Aorta (tissue), 5 donors: Measurements from ENCODE around the gene ACAD11. TPM values are rescaled to one million over a fixed set of nuclear protein-coding genes. Genes with fewer than 3 reads are reported as not detected.
A peak's percentile ranks its signal among the peaks of the same experiment; 100 is the strongest.
"Not testable (repeated sequence)": the region's sequence is repeated elsewhere in the genome, so short reads cannot be mapped to it uniquely, and the experiment has no call there.

Experiments used
- ATAC-seq: fragments of 200-7000 bp; cut with Tn5 transposase; one replicate; pipeline ENCODE4 v1.9.1; 2022; ENCODE audit warnings: moderate library complexity; ENCODE audit not compliant: low FRiP score
- DNase-seq, 2 donors: peaks; one replicate each; pipeline ENCODE4 v3.0.0-alpha.2; 2020
- H3K27ac ChIP-seq, 2 donors: one replicate each; pipeline ENCODE4 v1.5.1; 2013; ENCODE audit warnings: low read length in 2 of 2, mild to moderate bottlenecking in 2 of 2, moderate library complexity in 2 of 2, control low read depth in 1 of 2, inconsistent platforms in 1 of 2, low read depth in 1 of 2
- H3K27me3 ChIP-seq, 2 donors: one replicate each; pipeline ENCODE4 v1.6.1; 2013; ENCODE audit warnings: control low read depth in 1 of 2, low read length in 1 of 2, mild to moderate bottlenecking in 1 of 2, moderate library complexity in 1 of 2; ENCODE audit not compliant: insufficient read depth in 2 of 2, control insufficient read depth in 1 of 2
- H3K36me3 ChIP-seq, 2 donors: one replicate each; pipeline ENCODE4 v1.6.1; 2013; ENCODE audit warnings: control low read depth in 1 of 2, low read length in 1 of 2, mild to moderate bottlenecking in 1 of 2; ENCODE audit not compliant: insufficient read depth in 2 of 2, control insufficient read depth in 1 of 2
- H3K4me1 ChIP-seq, 2 donors: one replicate each; pipeline ENCODE4 v1.6.1; 2013; ENCODE audit warnings: low read length in 2 of 2, control low read depth in 1 of 2, mild to moderate bottlenecking in 1 of 2, moderate library complexity in 1 of 2; ENCODE audit not compliant: insufficient read depth in 2 of 2, control insufficient read depth in 1 of 2
- H3K4me3 ChIP-seq, 2 donors: one replicate each; pipeline ENCODE4 v1.5.1; 2013; ENCODE audit warnings: low read length in 2 of 2, control low read depth in 1 of 2, mild to moderate bottlenecking in 1 of 2
- H3K9me3 ChIP-seq: one replicate; pipeline ENCODE4 v1.6.1; 2013; ENCODE audit warnings: mild to moderate bottlenecking, low read length; ENCODE audit not compliant: control insufficient read depth
- WGBS, 2 donors: extraction: QIAGEN DNeasy Blood & Tissue Kit; methylation state at CpG; one replicate each; pipeline ENCODE4 v1.1.7; 2013; 5-methylcytosine and 5-hydroxymethylcytosine counted together
- intact Hi-C, 2 donors: fragments of 100-400 bp; cut with DNase I; formaldehyde crosslinking; loops; one replicate each; pipeline versions ENCODE4 v1.14.2 to v1.15.0; 2022
- polyA plus RNA-seq, 2 donors: library from polyadenylated mRNA; stranded (reverse); fragments of 200-250 nt; gene quantifications; one replicate each; pipeline ENCODE4 v1.2.3, GENCODE V29; 2013
- total RNA-seq, 2 donors: library from RNA; stranded (reverse); fragmentation: NEBNext Ultra II Directional; extraction: Animal tissue kit (Norgen Biotek cat#: 25700); gene quantifications; one replicate each; pipeline ENCODE4 v1.2.1, GENCODE V29; 2021
- donor health status: healthy with polysubstance abuse.
- donor health status: Bipolar disorder and iron deficiency.
- donor health status: DM: no; HTN: no; CAD: no.
- donor health status: DM: no; HTN: no; CAD: no.
- donor health status: DM: yes; HTN: yes; CAD: no.

The ACAD11 gene
- total and polyA plus RNA-seq, 4 donors: 10.0 to 89.6 (median 42.2) TPM

- Histone ChIP-seq H3K27me3 (no peaks in the 10 kb centered on the region), H3K4me3 (no peak overlapping the region), H3K9me3 (no peaks in the 10 kb centered on the region), H3K4me1 (no peaks in the 10 kb centered on the region), H3K36me3 (no peaks in the 10 kb centered on the region), H3K27ac (peak overlapping the region in 1 of 2 donors; percentile 43)
- ATAC-seq: no peak
- WGBS, 2 donors: 93 to 95% methylated on average over 1 of the region's 1 CpG
- no peak for DNase-seq
- intact Hi-C loops: no loop called here
These were observed 34.0 kb downstream of the ACAD11 start for GRCh38 chr3:132625613-132626012.

- Histone ChIP-seq H3K4me1 (peaks cover 2 to 3% of the 10 kb centered on the region in 2 donors), H3K36me3 (no peaks in the 10 kb centered on the region), H3K9me3 (no peaks in the 10 kb centered on the region), H3K27me3 (no peaks in the 10 kb centered on the region), H3K4me3 (no peak overlapping the region), H3K27ac (peak overlapping the region; percentile 7 to 71)
- WGBS, 2 donors: 83 to 88% methylated on average over 7 of the region's 7 CpGs
- ATAC-seq (no peak), DNase-seq (no peak)
- intact Hi-C loops: no loop called here
These were observed 34.8 kb downstream of the ACAD11 start for GRCh38 chr3:132624790-132625189.

GRCh38 chr3:132623646-132624045 is 36.0 kb downstream of the ACAD11 start:
- intact Hi-C loops: no loop called here
- H3K4me3 ChIP-seq: no peak overlapping the region
- ATAC-seq: no peak
- H3K4me1 ChIP-seq: peaks cover 2 to 3% of the 10 kb centered on the region in 2 donors
- DNase-seq: no peak
- no peak overlapping the region for H3K27ac ChIP-seq
- no peaks in the 10 kb centered on the region for H3K9me3 ChIP-seq
- H3K27me3 ChIP-seq: no peaks in the 10 kb centered on the region
- 94 to 100% methylated on average over 1 of the region's 1 CpG for WGBS, 2 donors
- H3K36me3 ChIP-seq: no peaks in the 10 kb centered on the region

GRCh38 chr3:132622761-132623160 is 36.8 kb downstream of the ACAD11 start:
- intact Hi-C loops: no loop called here
- WGBS, 2 donors: 22 to 32% methylated on average over 1 of the region's 1 CpG
- DNase-seq (no peak), ATAC-seq (no peak)
- Histone ChIP-seq H3K27ac (no peak overlapping the region), H3K4me1 (peaks cover 2 to 3% of the 10 kb centered on the region in 2 donors), H3K27me3 (no peaks in the 10 kb centered on the region), H3K36me3 (no peaks in the 10 kb centered on the region), H3K4me3 (no peak overlapping the region), H3K9me3 (no peaks in the 10 kb centered on the region)

- intact Hi-C loops: no loop called here
- DNase-seq: no peak
These were observed 37.5 kb downstream of the ACAD11 start for GRCh38 chr3:132622148-132622547.

GRCh38 chr3:132616780-132617179 is 42.8 kb downstream of the ACAD11 start:
- WGBS, 2 donors: 84 to 92% methylated on average over 1 of the region's 1 CpG
- no peaks in the 10 kb centered on the region for H3K9me3 ChIP-seq
- no peak overlapping the region for H3K27ac ChIP-seq
- no peaks in the 10 kb centered on the region for H3K36me3 ChIP-seq
- no peak for DNase-seq
- H3K27me3 ChIP-seq: no peaks in the 10 kb centered on the region
- H3K4me1 ChIP-seq: peaks cover 2 to 3% of the 10 kb centered on the region in 2 donors
- intact Hi-C loops: no loop called here
- no peak for ATAC-seq
- no peak overlapping the region for H3K4me3 ChIP-seq

More at GRCh38 chr3:132622148-132622547, 37.5 kb downstream of the ACAD11 start:
- no peak overlapping the region for H3K27ac ChIP-seq
- no peaks in the 10 kb centered on the region for H3K36me3 ChIP-seq
- H3K4me1 ChIP-seq: peaks cover 2 to 3% of the 10 kb centered on the region in 2 donors
- H3K9me3 ChIP-seq: no peaks in the 10 kb centered on the region
- H3K4me3 ChIP-seq: no peak overlapping the region
- 65 to 80% methylated on average over 1 of the region's 1 CpG for WGBS, 2 donors
- no peaks in the 10 kb centered on the region for H3K27me3 ChIP-seq
- ATAC-seq: no peak

GRCh38 chr3:132615881-132616280 is 43.7 kb downstream of the ACAD11 start:
- no peak for ATAC-seq
- Histone ChIP-seq H3K36me3 (no peaks in the 10 kb centered on the region), H3K27me3 (no peaks in the 10 kb centered on the region), H3K4me1 (peaks cover 2 to 3% of the 10 kb centered on the region in 2 donors), H3K27ac (no peak overlapping the region), H3K4me3 (no peak overlapping the region), H3K9me3 (no peaks in the 10 kb centered on the region)
- intact Hi-C loops: no loop called here
- no peak for DNase-seq
- WGBS, 2 donors: 71 to 75% methylated on average over 3 of the region's 3 CpGs

- ATAC-seq, H3K27ac ChIP-seq, intact Hi-C loops, H3K27me3 ChIP-seq, H3K4me1 ChIP-seq, H3K4me3 ChIP-seq, H3K36me3 ChIP-seq, H3K9me3 ChIP-seq, DNase-seq: not testable (repeated sequence)
- WGBS, 2 donors: 98 to 100% methylated on average over 3 of the region's 3 CpGs
These were observed 44.3 kb downstream of the ACAD11 start for GRCh38 chr3:132615301-132615700.

- WGBS, 2 donors: 38 to 42% methylated on average over 8 of the region's 8 CpGs
- DNase-seq, ATAC-seq, H3K4me3 ChIP-seq, H3K27me3 ChIP-seq, H3K36me3 ChIP-seq, H3K9me3 ChIP-seq, H3K4me1 ChIP-seq, intact Hi-C loops: not testable (repeated sequence)
- peak overlapping the region in 1 of 2 donors; percentile 67 for H3K27ac ChIP-seq
These were observed 53.0 kb downstream of the ACAD11 start for GRCh38 chr3:132606620-132607019.
